ENCODE results near the gene CAMK1D.

DNA sequence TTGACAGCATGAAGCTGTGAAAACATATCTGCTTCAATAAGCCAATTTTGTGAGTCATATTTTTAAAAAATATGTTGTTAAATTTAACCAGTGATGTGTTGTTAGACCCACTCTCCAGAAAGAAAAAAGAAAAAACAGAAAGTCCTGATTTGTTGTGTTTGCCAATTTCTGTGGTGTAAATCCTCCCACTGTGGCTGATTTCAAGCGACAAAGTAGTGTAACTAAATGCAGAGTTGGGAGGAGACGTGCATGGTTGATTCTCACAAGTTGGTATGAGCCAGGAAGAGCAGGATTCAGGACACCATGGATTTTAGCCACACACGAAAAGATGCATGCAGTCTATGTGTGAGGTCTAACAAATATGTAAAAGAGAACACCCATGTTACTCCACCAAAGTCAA is 513.1 kb downstream of the CAMK1D start:
- TF ChIP-seq, protein P1, sequence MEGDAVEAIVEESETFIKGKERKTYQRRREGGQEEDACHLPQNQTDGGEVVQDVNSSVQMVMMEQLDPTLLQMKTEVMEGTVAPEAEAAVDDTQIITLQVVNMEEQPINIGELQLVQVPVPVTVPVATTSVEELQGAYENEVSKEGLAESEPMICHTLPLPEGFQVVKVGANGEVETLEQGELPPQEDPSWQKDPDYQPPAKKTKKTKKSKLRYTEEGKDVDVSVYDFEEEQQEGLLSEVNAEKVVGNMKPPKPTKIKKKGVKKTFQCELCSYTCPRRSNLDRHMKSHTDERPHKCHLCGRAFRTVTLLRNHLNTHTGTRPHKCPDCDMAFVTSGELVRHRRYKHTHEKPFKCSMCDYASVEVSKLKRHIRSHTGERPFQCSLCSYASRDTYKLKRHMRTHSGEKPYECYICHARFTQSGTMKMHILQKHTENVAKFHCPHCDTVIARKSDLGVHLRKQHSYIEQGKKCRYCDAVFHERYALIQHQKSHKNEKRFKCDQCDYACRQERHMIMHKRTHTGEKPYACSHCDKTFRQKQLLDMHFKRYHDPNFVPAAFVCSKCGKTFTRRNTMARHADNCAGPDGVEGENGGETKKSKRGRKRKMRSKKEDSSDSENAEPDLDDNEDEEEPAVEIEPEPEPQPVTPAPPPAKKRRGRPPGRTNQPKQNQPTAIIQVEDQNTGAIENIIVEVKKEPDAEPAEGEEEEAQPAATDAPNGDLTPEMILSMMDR (conservative IDR thresholded peaks at IDR 0.05 in 1 of 2, IDR thresholded peaks at IDR 0.05 in 1 of 2; ENCODE audit: extremely low read depth in 1 of 2, insufficient read depth in 1 of 2, low read depth in 1 of 2, low read length in 2 of 2) = no peak
- no peak for TF ChIP-seq EZH2 (IDR thresholded peaks at IDR 0.05; ENCODE audit: borderline replicate concordance, low read length)
